Chondrocyte (in vitro differentiated cells): ENCODE measurements around the gene UBE2F. TPM values are rescaled to one million over a fixed set of nuclear protein-coding genes. Genes with fewer than 3 reads are reported as not detected.

Experiments
- DNase-seq: peaks from one replicate; pipeline ENCODE4 v3.0.0; 2021; ENCODE audit warnings: mixed read lengths, low spot score
- H3K27ac Mint-ChIP-seq: one replicate; pipeline ENCODE4 v1.8.0; 2021; ENCODE audit warnings: mild to moderate bottlenecking, moderate library complexity, mixed read lengths; ENCODE audit not compliant: unreplicated experiment
- H3K27me3 Mint-ChIP-seq: 2 replicates; pipeline ENCODE4 v1.8.0; 2021; ENCODE audit warnings: low read depth, mixed read lengths
- H3K36me3 Mint-ChIP-seq: 2 replicates; pipeline ENCODE4 v1.8.0; 2021; ENCODE audit warnings: low read depth, mixed read lengths
- H3K4me1 Mint-ChIP-seq: 2 replicates; pipeline ENCODE4 v1.8.0; 2021; ENCODE audit warnings: low read depth, mild to moderate bottlenecking, mixed read lengths
- H3K4me3 Mint-ChIP-seq: one replicate; pipeline ENCODE4 v1.8.0; 2021; ENCODE audit warnings: mild to moderate bottlenecking, moderate library complexity, mixed read lengths; ENCODE audit not compliant: unreplicated experiment
- H3K9me3 Mint-ChIP-seq: 2 replicates; pipeline ENCODE4 v1.8.0; 2021; ENCODE audit warnings: low read depth, mixed read lengths
- long read RNA-seq: library from polyadenylated mRNA; stranded (forward); transcript quantifications from one replicate; pipeline ENCODE4 v2.0.0, GENCODE V29; 2021
- total RNA-seq: library from RNA; stranded (reverse); gene quantifications from 3 replicates; pipeline ENCODE4 v1.2.1, GENCODE V29; 2021
- TF ChIP-seq, protein P1 (sequence below): fragments of 200-600 bp; sonication (generic); IDR thresholded peaks from 2 replicates; pipeline ENCODE4 v1.5.0; 2021; ENCODE audit warnings: antibody characterized with exemption, mild to moderate bottlenecking, moderate library complexity

The UBE2F gene, protein sequence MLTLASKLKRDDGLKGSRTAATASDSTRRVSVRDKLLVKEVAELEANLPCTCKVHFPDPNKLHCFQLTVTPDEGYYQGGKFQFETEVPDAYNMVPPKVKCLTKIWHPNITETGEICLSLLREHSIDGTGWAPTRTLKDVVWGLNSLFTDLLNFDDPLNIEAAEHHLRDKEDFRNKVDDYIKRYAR
- total RNA-seq = 59.1 to 62.6 TPM (median 61.8 TPM) in 3 replicates
- long read RNA-seq, transcript UBE2F-201 (10 exons, 2,009 nt) = major isoform, 52 of 106 reads
- long read RNA-seq, transcript UBE2F-215 (9 exons, 1,242 nt) = minor isoform, 5 of 106 reads
- long read RNA-seq, partial matches to known transcripts = 39 of 106 reads
- long read RNA-seq, other reads (novel, unspliced or antisense) = 4 of 106 reads

DNA sequence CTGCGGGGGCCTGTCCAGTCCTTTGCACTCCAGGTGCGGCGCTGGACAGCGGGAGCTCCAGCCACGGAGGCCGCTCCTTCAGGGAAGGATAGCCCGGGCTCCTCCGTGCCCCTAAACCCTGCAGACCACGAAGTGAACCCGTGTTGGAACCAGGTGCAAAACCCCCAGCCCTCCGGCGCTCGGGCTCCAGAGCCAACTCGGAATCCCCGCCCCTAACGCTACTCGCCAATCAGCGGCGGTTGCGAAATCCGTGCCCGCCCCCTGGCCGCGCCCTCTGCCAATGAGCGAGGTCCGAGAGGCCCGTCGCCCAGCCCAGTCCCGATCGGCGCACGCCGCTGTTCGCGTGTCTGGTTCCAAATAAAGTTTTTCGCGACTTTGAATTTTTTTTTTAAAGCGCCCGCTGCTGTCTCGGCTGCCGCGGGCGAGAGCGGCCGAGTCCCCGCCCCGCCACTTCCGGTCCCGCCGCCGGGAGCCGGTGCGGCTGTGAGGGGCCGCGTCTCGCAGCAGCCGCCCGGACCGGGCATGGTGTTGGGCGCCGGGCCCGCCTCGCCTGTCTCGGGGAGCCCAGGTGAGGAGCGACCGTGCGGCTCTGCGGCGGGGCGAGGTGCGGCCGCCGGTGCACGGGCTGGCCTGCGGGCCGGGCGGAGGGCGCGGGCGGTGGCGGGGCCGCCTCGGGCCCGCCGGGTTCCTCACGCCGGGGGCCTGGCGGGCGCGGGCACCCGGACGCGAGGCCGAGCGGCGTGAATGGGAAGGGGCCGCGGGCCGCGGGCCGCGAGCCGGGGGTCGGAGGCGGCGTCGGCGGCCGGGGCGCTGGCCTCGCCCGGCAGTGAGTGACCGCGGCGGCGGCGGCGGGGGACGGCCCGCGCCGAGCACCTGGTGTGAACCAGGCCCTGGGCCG, at the start of gene UBE2F:
UBE2F (plus strand) TSS at position 450 of the 898 bp plus-strand sequence. CDS start 6,094 bp downstream, outside the sequence.
- no peaks in the 10 kb centered on the region for H3K36me3 Mint-ChIP-seq

DNA sequence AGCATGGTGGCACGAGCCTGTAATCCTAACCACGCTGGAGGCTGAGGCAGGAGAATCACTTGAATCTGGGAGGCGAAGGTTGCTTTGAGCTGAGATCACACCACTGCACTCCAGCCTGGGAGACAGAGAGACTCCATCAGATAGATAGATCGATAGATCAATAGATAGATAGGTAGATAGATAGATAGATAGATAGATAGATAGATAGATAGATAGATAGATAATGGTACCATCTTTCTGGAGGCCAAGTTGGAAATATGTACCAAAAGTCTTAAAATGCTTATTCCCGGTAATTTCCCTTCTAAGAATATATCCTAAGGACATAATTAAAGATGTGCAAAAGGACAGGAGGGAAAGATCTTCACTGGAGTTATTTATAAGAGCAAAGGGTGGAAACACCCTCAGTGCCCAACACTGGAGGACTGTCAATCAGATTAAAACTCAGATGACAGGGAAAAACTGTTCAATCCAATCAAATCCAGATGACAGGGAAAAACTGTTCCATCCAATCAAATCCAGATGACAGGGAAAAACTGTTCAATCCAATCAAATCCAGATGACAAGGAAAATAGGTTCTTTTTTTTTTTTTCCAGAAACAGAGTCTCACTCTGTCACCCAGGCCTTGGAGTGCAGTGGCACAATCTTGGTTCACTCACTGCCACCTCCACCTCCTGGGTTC, 49.0 kb upstream of the UBE2F start:
- no peaks in the 10 kb centered on the region for H3K27me3 Mint-ChIP-seq
- DNase-seq = no peak
- H3K36me3 Mint-ChIP-seq = peaks cover 3% of the 10 kb centered on the region
- no peak overlapping the region for H3K4me3 Mint-ChIP-seq
- H3K4me1 Mint-ChIP-seq = peaks cover 35% of the 10 kb centered on the region
- no peaks in the 10 kb centered on the region for H3K9me3 Mint-ChIP-seq
- TF ChIP-seq, protein P1, sequence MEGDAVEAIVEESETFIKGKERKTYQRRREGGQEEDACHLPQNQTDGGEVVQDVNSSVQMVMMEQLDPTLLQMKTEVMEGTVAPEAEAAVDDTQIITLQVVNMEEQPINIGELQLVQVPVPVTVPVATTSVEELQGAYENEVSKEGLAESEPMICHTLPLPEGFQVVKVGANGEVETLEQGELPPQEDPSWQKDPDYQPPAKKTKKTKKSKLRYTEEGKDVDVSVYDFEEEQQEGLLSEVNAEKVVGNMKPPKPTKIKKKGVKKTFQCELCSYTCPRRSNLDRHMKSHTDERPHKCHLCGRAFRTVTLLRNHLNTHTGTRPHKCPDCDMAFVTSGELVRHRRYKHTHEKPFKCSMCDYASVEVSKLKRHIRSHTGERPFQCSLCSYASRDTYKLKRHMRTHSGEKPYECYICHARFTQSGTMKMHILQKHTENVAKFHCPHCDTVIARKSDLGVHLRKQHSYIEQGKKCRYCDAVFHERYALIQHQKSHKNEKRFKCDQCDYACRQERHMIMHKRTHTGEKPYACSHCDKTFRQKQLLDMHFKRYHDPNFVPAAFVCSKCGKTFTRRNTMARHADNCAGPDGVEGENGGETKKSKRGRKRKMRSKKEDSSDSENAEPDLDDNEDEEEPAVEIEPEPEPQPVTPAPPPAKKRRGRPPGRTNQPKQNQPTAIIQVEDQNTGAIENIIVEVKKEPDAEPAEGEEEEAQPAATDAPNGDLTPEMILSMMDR = no peak
- no peak overlapping the region for H3K27ac Mint-ChIP-seq

More for the DNA sequence above, at the start of gene UBE2F:
- Mint-ChIP-seq H3K27ac (peak within 1 kb of the TSS; percentile 84), H3K4me3 (peak within 1 kb of the TSS; percentile 77), H3K9me3 (peaks cover 7% of the 10 kb centered on the region), H3K4me1 (peaks cover 42% of the 10 kb centered on the region), H3K27me3 (no peaks in the 10 kb centered on the region)
- DNase-seq = peak; percentile 99
- TF ChIP-seq, protein P1 = no peak

DNA sequence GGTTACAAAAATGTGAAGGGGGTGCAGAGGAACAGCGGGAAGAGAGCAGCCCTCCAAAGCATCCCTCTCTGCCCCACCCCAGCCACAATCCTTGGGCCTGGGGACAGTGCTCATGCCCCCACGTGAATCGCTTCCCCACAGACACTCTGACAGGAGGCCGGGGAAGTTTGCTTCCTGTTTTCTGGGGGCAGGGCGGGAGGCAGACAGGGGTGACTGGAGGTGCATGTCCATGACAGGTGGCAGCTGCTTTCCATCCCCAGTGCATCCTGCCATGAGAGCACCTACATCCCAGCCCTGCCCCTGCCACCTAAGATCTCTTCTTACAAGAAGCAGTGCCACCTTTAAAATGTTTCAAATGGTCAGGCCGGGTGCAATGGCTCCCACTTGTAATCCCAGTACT, 47.2 kb upstream of the UBE2F start:
- H3K4me3 Mint-ChIP-seq = no peak overlapping the region
- H3K4me1 Mint-ChIP-seq = peaks cover 47% of the 10 kb centered on the region
- TF ChIP-seq, protein P1 = no peak
- no peaks in the 10 kb centered on the region for H3K27me3 Mint-ChIP-seq
- no peaks in the 10 kb centered on the region for H3K9me3 Mint-ChIP-seq
- H3K36me3 Mint-ChIP-seq = peaks cover 1% of the 10 kb centered on the region
- no peak for DNase-seq
- H3K27ac Mint-ChIP-seq = no peak overlapping the region

DNA sequence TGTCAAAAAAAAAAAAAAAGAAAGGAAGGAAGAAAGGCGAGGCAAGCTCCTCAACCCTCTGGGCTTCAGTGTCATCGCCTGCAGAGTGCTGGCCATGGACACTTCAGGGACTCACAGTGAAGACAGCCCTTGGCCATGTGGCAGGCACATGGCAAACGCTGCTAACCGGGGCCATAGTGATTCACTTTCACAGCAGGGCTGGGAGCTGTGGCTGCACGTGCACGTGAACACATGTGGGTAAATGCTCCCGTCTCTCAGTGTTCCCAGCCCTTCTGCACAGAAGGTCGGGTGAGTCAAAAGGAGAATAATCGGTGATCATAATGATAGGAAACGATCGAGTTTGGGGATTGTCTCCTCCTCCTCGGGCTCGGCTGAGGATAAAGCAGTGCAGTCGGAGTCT, 46.1 kb upstream of the UBE2F start:
- peaks cover 1% of the 10 kb centered on the region for H3K36me3 Mint-ChIP-seq
- H3K27ac Mint-ChIP-seq = no peak overlapping the region
- DNase-seq = no peak

More for the DNA sequence above, 46.1 kb upstream of the UBE2F start:
- Mint-ChIP-seq H3K4me3 (no peak overlapping the region), H3K27me3 (no peaks in the 10 kb centered on the region), H3K9me3 (no peaks in the 10 kb centered on the region), H3K4me1 (peaks cover 50% of the 10 kb centered on the region)
- TF ChIP-seq, protein P1 = no peak
